Smooth muscle cell (in vitro differentiated cells): ENCODE measurements around the gene POPDC2. TPM values are rescaled to one million over a fixed set of nuclear protein-coding genes. Genes with fewer than 3 reads are reported as not detected.

Experiments used
- DNase-seq: peaks from one replicate; lab custom pipeline; 2025; ENCODE audit not compliant: unreplicated experiment; lab: John Stamatoyannopoulos, UW
- H2AFZ ChIP-seq: fragments of 200-600 bp; sonication (generic); 2 replicates; pipeline ENCODE4 v1.6.0; 2016; ENCODE audit warnings: antibody characterized with exemption, low read depth, mild to moderate bottlenecking
- H3F3A ChIP-seq: fragments of 200-600 bp; sonication (generic); 2 replicates; pipeline ENCODE4 v1.6.0; 2017; ENCODE audit warnings: antibody characterized with exemption, low read depth
- H3K27ac ChIP-seq: fragments of 200-600 bp; sonication (generic); 2 replicates; pipeline ENCODE4 v1.5.1; 2016; ENCODE audit warnings: low read depth, mild to moderate bottlenecking
- H3K27me3 ChIP-seq: fragments of 200-600 bp; sonication (generic); 2 replicates; pipeline ENCODE4 v1.6.1; 2016; ENCODE audit warnings: low read depth, mild to moderate bottlenecking
- H3K36me3 ChIP-seq: fragments of 200-600 bp; sonication (generic); 2 replicates; pipeline ENCODE4 v1.5.1; 2016; ENCODE audit warnings: low read depth
- H3K4me1 ChIP-seq: fragments of 200-600 bp; sonication (generic); 2 replicates; pipeline ENCODE4 v1.5.1; 2016; ENCODE audit warnings: low read depth
- H3K4me2 ChIP-seq: fragments of 200-600 bp; sonication (generic); 2 replicates; pipeline ENCODE4 v1.6.0; 2016; ENCODE audit warnings: mild to moderate bottlenecking
- H3K4me3 ChIP-seq: fragments of 200-600 bp; sonication (generic); 2 replicates; pipeline ENCODE4 v1.5.1; 2016; ENCODE audit warnings: mild to moderate bottlenecking
- H3K79me2 ChIP-seq: fragments of 200-600 bp; sonication (generic); 2 replicates; pipeline ENCODE4 v1.6.0; 2016; ENCODE audit warnings: low read depth, mild to moderate bottlenecking
- H3K9ac ChIP-seq: fragments of 200-600 bp; sonication (generic); 2 replicates; pipeline ENCODE4 v1.6.0; 2016; ENCODE audit warnings: low read depth
- H3K9me3 ChIP-seq: fragments of 200-600 bp; sonication (generic); replicated peaks from 2 replicates; pipeline ENCODE4 v1.5.1; 2016; ENCODE audit warnings: low read depth
- H4K20me1 ChIP-seq: fragments of 200-600 bp; sonication (generic); 2 replicates; pipeline ENCODE4 v1.6.0; 2016; ENCODE audit warnings: low read depth
- CTCF ChIP-seq: fragments of 200-600 bp; sonication (generic); IDR thresholded peaks from 2 replicates; pipeline ENCODE4 v1.5.1; 2017; ENCODE audit warnings: borderline replicate concordance, mild to moderate bottlenecking, antibody characterized with exemption; ENCODE audit not compliant: insufficient read depth, poor library complexity, severe bottlenecking
- WGBS: methylation state at CpG from one replicate; pipeline ENCODE4 v1.1.7; 2016; ENCODE audit warnings: low lambda C conversion rate; 5-methylcytosine and 5-hydroxymethylcytosine counted together
- polyA plus RNA-seq: library from polyadenylated mRNA; unstranded; fragments of >200 nt; fragmentation: Nextera tagmentation; extraction: Ambion mirVana; gene quantifications from 2 replicates; pipeline ENCODE4 v1.2.1, GENCODE V29; 2016
- total RNA-seq: library from RNA; depleted of rRNA; stranded (reverse); fragments of >200 nt; gene quantifications from 2 replicates; pipeline ENCODE4 v1.2.3, GENCODE V29; 2014

The POPDC2 gene
- total and polyA plus RNA-seq, 2 experiments from 2014 or later, result 0.94 to 1.2 TPM

- no peak for DNase-seq
- no peak overlapping the region for H3K27ac ChIP-seq
- WGBS, result 61% methylated on average over 1 of the region's 1 CpG
- H3K4me2 ChIP-seq, result no peak overlapping the region
- no peak overlapping the region for H2AFZ ChIP-seq
- H3K9ac ChIP-seq, result no peak overlapping the region
- H3K79me2 ChIP-seq, result no peaks in the 10 kb centered on the region
- H3F3A ChIP-seq, result peaks cover 11% of the 10 kb centered on the region
- no peaks in the 10 kb centered on the region for H3K9me3 ChIP-seq
- no peaks in the 10 kb centered on the region for H4K20me1 ChIP-seq
- peaks cover 21% of the 10 kb centered on the region for H3K4me1 ChIP-seq
- H3K36me3 ChIP-seq, result no peaks in the 10 kb centered on the region
- no peaks in the 10 kb centered on the region for H3K27me3 ChIP-seq
- TF ChIP-seq CTCF, result no peak
- H3K4me3 ChIP-seq, result no peak overlapping the region
Measured at GRCh38 chr3:119644481-119644880, 15.9 kb downstream of the POPDC2 start.

- no peak overlapping the region for H2AFZ ChIP-seq
- no peak overlapping the region for H3K9ac ChIP-seq
- 84% methylated on average over 2 of the region's 2 CpGs for WGBS
- no peak overlapping the region for H3K4me3 ChIP-seq
- no peaks in the 10 kb centered on the region for H3K79me2 ChIP-seq
- H3K27me3 ChIP-seq, result no peaks in the 10 kb centered on the region
- H3K9me3 ChIP-seq, result no peaks in the 10 kb centered on the region
- no peaks in the 10 kb centered on the region for H4K20me1 ChIP-seq
- DNase-seq, result no peak
- H3K27ac ChIP-seq, result peak overlapping the region; percentile 5
- H3F3A ChIP-seq, result peaks cover 16% of the 10 kb centered on the region
- peaks cover 24% of the 10 kb centered on the region for H3K4me1 ChIP-seq
- H3K36me3 ChIP-seq, result no peaks in the 10 kb centered on the region
- no peak for TF ChIP-seq CTCF
- no peak overlapping the region for H3K4me2 ChIP-seq
Measured at GRCh38 chr3:119643528-119643927, 16.9 kb downstream of the POPDC2 start.

- H3K4me2 ChIP-seq, result no peak overlapping the region
- H3K79me2 ChIP-seq, result no peaks in the 10 kb centered on the region
- no peak for DNase-seq
- WGBS, result 71% methylated on average over 5 of the region's 5 CpGs
- H3K9ac ChIP-seq, result no peak overlapping the region
- H3F3A ChIP-seq, result peaks cover 16% of the 10 kb centered on the region
- no peak overlapping the region for H2AFZ ChIP-seq
- peak overlapping the region; percentile 5 for H3K27ac ChIP-seq
- H3K27me3 ChIP-seq, result no peaks in the 10 kb centered on the region
- TF ChIP-seq CTCF, result no peak
- no peak overlapping the region for H3K4me3 ChIP-seq
- no peaks in the 10 kb centered on the region for H3K9me3 ChIP-seq
- no peaks in the 10 kb centered on the region for H4K20me1 ChIP-seq
- H3K36me3 ChIP-seq, result no peaks in the 10 kb centered on the region
- H3K4me1 ChIP-seq, result peaks cover 24% of the 10 kb centered on the region
Measured at GRCh38 chr3:119642746-119643473, 17.5 kb downstream of the POPDC2 start.

- no peaks in the 10 kb centered on the region for H3K9me3 ChIP-seq
- no peak overlapping the region for H3K4me3 ChIP-seq
- H3F3A ChIP-seq, result peaks cover 23% of the 10 kb centered on the region
- no peaks in the 10 kb centered on the region for H3K36me3 ChIP-seq
- H3K27ac ChIP-seq, result no peak overlapping the region
- no peak for DNase-seq
- H3K79me2 ChIP-seq, result no peaks in the 10 kb centered on the region
- peaks cover 23% of the 10 kb centered on the region for H3K4me1 ChIP-seq
- no peaks in the 10 kb centered on the region for H4K20me1 ChIP-seq
- no peak for TF ChIP-seq CTCF
- H2AFZ ChIP-seq, result no peak overlapping the region
- 100% methylated on average over 2 of the region's 2 CpGs for WGBS
- no peak overlapping the region for H3K4me2 ChIP-seq
- H3K9ac ChIP-seq, result no peak overlapping the region
- no peaks in the 10 kb centered on the region for H3K27me3 ChIP-seq
Measured at GRCh38 chr3:119641416-119641815, 19.0 kb downstream of the POPDC2 start.
